GM21390 (cell line): ENCODE data around the gene SCYGR1.
"Not testable (repeated sequence)": the region's sequence is repeated elsewhere in the genome, so short reads cannot be mapped to it uniquely, and the experiment has no call there.

ENCODE experiments used
- ATAC-seq: cut with Tn5 transposase; IDR thresholded peaks from one replicate; pipeline ENCODE4 v1.9.1; 2021; ENCODE audit not compliant: unreplicated experiment

The SCYGR1 gene

DNA sequence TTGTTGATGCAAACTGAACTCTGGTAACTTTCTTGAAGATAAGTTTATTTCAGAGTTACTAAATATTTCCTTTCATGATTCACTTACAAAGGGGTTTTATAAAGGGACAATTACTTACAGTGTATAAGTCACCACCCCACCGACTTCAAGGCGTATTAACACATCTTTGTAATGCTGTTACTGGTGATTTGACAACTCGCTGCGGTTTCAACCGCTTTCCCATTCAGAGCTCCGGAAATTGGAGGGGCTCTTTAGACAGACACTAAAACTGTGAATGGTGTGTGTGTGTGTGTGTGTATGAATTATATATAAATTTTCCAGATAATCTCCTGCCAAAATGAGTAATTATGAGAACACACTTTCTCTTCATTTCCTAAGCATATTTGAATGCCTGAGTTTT, 13.6 kb downstream of the SCYGR1 start:
- ATAC-seq = no peak

- no peak for ATAC-seq
These were observed 14.4 kb downstream of the SCYGR1 start for GRCh38 chr2:227373389-227373788.

GRCh38 chr2:227370791-227371312, 16.9 kb downstream of the SCYGR1 start:
- ATAC-seq = no peak

DNA sequence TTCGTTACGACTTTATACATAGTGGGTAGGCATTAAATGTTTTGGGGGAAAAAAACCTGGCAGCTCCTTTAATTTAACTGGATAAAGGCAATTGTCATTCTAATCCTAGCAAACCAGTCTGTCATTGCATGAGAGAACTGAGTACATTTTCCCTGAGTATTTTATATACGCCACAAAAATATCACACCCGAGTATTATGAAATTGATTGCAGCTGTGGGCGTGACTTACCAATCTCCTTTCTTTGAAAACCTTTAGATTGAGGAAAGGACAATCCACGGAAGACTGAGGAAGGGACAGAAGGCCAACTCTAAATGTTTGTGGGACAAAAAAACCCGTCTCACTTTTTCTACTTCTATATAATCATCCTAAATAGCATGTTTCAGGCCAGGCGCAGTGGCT, 17.7 kb downstream of the SCYGR1 start:
- ATAC-seq = no peak

DNA sequence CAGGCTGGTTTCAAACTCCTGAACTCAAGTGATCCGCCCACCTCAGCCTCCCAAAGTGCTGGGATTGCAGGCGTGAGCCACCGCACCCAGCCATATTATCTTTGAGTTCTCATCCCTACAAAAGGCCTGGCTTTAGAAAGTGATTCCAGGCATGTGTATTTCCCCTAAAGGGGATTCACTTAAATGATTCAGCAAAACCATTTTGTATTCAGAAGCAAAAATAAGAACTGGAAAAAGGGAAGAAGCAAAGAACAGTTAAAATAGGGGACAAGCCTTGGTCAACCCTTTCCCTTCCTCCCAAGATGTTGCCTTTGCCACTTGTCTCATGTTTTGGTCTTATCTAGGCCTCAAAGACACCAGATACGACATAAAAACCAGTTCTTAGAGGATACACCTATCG, 19.2 kb downstream of the SCYGR1 start:
- no peak for ATAC-seq

DNA sequence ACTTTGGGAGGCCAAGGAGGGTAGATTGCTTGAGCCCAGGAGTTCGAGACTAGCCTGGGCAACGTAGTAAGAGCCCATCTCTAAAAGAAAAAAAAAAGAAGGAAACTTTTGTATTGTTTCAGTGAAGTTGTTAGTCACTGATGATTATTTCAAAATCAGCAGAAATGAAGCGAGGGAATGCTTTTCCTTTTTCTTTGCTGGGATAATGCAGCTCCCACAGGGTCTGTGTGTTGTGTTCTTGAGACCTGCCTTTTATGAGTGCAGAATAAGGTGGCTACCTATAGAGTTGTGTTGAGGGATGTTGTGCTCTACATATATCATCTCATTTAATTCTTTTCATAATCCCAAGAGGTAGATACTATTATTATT, 20.3 kb downstream of the SCYGR1 start:
- no peak for ATAC-seq

- no peak for ATAC-seq
These were observed 20.9 kb downstream of the SCYGR1 start for GRCh38 chr2:227366769-227367426.

DNA sequence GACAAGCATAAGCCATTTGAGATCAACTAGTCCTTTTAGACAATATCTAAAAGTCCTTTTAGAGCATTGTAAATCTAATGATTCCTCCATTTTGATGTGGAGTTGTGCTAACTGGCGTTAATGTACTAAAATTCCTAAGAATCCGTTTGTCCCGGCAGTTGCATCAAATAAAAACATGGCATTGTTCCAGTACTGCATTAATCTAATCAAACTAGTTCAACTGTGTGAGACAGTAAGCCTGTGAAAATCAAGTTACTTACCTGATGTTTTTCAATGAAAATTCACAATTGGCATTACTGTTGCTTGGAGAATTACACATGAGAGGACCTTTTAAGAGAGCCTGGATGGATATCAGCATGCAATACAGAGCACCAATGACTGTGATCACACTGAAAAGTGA, 21.9 kb downstream of the SCYGR1 start:
- no peak for ATAC-seq

DNA sequence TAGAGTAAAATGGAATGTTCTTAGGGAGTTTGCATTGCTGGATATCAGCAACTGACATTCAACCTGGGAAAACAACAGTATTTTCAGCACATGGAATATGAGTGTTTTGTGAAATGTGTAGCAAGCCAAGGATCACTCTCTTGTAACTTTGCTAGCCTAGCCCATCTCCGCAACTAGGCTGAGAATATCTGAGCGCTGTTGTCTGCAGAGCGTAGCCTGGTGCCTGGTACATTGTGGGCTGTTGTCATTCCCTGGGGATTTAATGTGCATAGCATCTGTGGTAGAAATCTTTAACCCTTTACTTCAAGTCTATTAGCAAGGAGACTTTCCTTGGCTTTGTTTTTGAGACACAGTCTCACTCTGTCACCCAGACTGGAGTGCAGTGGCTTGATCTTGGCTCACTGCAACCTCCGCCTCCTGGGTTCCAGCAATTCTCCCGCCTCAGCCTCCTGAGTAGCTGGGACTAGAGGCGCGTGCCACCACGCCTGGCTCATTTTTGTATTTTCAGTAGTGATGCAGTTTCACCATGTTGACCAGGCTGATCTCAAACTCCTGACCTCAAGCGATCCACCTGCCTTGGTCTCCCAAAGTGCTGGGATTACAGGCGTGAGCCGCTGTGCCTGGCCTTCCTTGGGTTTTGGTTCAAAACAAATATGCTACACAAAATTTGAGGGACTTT, 23.0 kb downstream of the SCYGR1 start:
- not testable (repeated sequence) for ATAC-seq

GRCh38 chr2:227363756-227364155, 24.0 kb downstream of the SCYGR1 start:
- no peak for ATAC-seq

- no peak for ATAC-seq
These were observed 27.4 kb downstream of the SCYGR1 start for GRCh38 chr2:227360351-227360750.

GRCh38 chr2:227351639-227352038, 36.1 kb downstream of the SCYGR1 start:
- peak; percentile 74 for ATAC-seq

- ATAC-seq = no peak
These were observed 37.6 kb downstream of the SCYGR1 start for GRCh38 chr2:227349989-227350612.

DNA sequence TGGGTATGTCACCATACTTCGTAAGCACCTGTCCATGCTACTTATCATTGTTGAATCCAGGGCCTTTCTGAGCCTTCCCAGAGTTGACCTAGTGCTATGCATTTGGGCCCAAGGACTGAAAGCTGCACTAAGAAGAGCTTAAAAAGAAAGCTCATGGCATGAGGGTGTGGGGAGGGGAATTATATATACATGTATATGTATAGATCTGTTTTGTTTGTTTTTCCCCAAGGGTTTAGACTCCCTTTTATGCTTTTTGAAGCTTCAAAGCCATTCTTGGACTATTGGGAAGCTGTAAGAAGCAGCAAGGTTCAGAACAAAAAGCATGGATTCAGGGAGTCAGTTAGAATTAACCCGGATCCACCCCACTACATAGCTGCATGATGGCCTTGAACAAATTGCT, 39.4 kb downstream of the SCYGR1 start:
- no peak for ATAC-seq

- ATAC-seq = no peak
These were observed 40.6 kb downstream of the SCYGR1 start for GRCh38 chr2:227347117-227347516.

GRCh38 chr2:227344231-227344630, 43.5 kb downstream of the SCYGR1 start:
- no peak for ATAC-seq

GRCh38 chr2:227341553-227341952, 46.2 kb downstream of the SCYGR1 start:
- ATAC-seq = no peak

DNA sequence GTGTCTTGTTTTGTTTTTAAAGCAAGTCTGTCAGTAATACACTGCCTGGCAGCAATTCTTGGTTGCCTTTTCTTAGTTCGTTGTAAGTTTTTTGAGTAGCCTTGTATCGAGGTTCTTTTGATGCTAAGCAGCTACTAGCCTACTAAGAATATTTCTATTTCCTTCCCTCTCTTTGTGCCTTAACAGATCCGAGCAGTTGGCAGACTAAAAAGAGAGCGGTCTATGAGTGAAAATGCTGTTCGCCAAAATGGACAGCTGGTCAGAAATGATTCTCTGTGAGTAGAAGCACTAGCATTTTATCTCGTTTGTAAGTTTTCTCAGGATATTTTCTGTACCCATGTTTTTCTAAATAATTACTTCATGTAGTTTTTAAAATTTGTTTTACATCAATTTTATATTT, 47.6 kb downstream of the SCYGR1 start:
- ATAC-seq = no peak

GRCh38 chr2:227339098-227339599, 48.6 kb downstream of the SCYGR1 start:
- ATAC-seq = no peak
